Heart right ventricle (tissue), 16 donors: ENCODE measurements around the gene SLC12A8. TPM values are rescaled to one million over a fixed set of nuclear protein-coding genes. Genes with fewer than 3 reads are reported as not detected.

Experiments used
- ATAC-seq, 8 donors: fragments of 200-7000 bp; cut with Tn5 transposase; one replicate each; pipeline ENCODE4 v1.9.1; 2020; ENCODE audit warnings: mild to moderate bottlenecking in 8 of 8, moderate library complexity in 8 of 8, moderate number of reproducible peaks in 1 of 8
- DNase-seq, 2 donors: peaks; one replicate each; pipeline ENCODE4 v3.0.0-alpha.2; 2020
- H3K27ac ChIP-seq, 10 donors: fragments of 200-600 bp; sonication (generic) in 2 of 10; one replicate each; pipeline versions ENCODE4 v1.5.0 to v1.8.0; 2020 to 2022; ENCODE audit warnings: mild to moderate bottlenecking in 3 of 10
- H3K27me3 ChIP-seq, 7 donors: fragments of 200-600 bp; one replicate each; pipeline ENCODE4 v1.8.0; 2021 to 2022; ENCODE audit warnings: mild to moderate bottlenecking in 2 of 7
- H3K36me3 ChIP-seq, 9 donors: fragments of 200-600 bp; sonication (generic) in 1 of 9; one replicate each; pipeline versions ENCODE4 v1.5.0 to v1.8.0; 2020 to 2022; ENCODE audit warnings: mild to moderate bottlenecking in 2 of 9
- H3K4me1 ChIP-seq, 9 donors: fragments of 200-600 bp; sonication (generic) in 1 of 9; one replicate each; pipeline versions ENCODE4 v1.5.0 to v1.8.0; 2020 to 2022; ENCODE audit warnings: mild to moderate bottlenecking in 4 of 9
- H3K4me3 ChIP-seq, 10 donors: fragments of 200-600 bp; sonication (generic) in 2 of 10; one replicate each; pipeline versions ENCODE4 v1.5.0 to v1.8.0; 2020 to 2022; ENCODE audit warnings: mild to moderate bottlenecking in 7 of 10, moderate library complexity in 2 of 10
- H3K9me3 ChIP-seq, 11 donors: fragments of 200-600 bp in 10 of 11; sonication (generic) in 2 of 11; one replicate each; pipeline versions ENCODE4 v1.5.0 to v1.8.0; 2013 to 2022; ENCODE audit warnings: mild to moderate bottlenecking in 2 of 11, control low read depth in 1 of 11, moderate library complexity in 1 of 11
- CTCF ChIP-seq, 9 donors: fragments of 200-600 bp; sonication (generic) in 2 of 9; IDR thresholded peaks; one replicate each; pipeline versions ENCODE4 v1.5.0 to v1.8.0; 2021 to 2022; ENCODE audit warnings: antibody characterized with exemption in 9 of 9, mild to moderate bottlenecking in 5 of 9, moderate library complexity in 1 of 9
- WGBS, 2 donors: extraction: QIAGEN DNeasy Blood & Tissue Kit; methylation state at CpG; one replicate each; pipeline ENCODE4 v1.1.7; 2013; ENCODE audit warnings: inconsistent platforms in 1 of 2; 5-methylcytosine and 5-hydroxymethylcytosine counted together
- intact Hi-C, 10 donors: fragments of 100-400 bp; cut with DNase I; formaldehyde crosslinking; loops; one replicate each; pipeline versions ENCODE4 v1.11.1 to v1.14.2; 2022
- polyA plus RNA-seq, 2 donors: library from polyadenylated mRNA; stranded (reverse); fragments of 200-250 nt; gene quantifications; one replicate each; pipeline ENCODE4 v1.2.3, GENCODE V29; 2013
- total RNA-seq, 10 donors: library from RNA; stranded (reverse); fragmentation: NEBNext Ultra II Directional in 3 of 10; extraction: Animal tissue kit (Norgen Biotek cat#: 25700) in 3 of 10; gene quantifications; one replicate each; pipeline versions ENCODE4 v1.2.1 to v1.2.4, GENCODE V29; 2021 to 2023
- donor health status: Arrhythmogenic right ventricular cardiomyopathy.
- donor health status: ischemic (EF 13 %, LVEDD 7.1; RV severe dilation, severe dysfunction).
- donor health status: healthy with polysubstance abuse.
- donor health status: DM: no; HTN: yes; CAD: no.
- donor health status: DM: no; HTN: no; CAD: no.
- donor health status: ischemic (EF 25% LVEDD 6.9; RV normal size, moderate dysfunction).
- donor health status: ischemic (EF 25% LVEDD 5.7; RV mildly dilated, moderate dysfunction).
- donor health status: healthy.
- donor health status: DM: yes; HTN: yes; CAD: no.
- donor health status: Ischemic cardiomyopathy.
- donor health status: ischemic (EF 35%, LVEDD 5.7; RV mildly dilated, moderate dysfunction).
- donor health status: nonischemic (EF 11% LVEDD 7.7; RV severe dilation, severe dysfunction).
- donor health status: DM: yes; HTN: yes; CAD: no.
- donor health status: PGD.
- donor health status: ischemic (EF 29% LVEDD 5.4; RV normal size, mild dysfunction).
- donor health status: nonischemic (EF 23%, LVEDD 6.1; RV moderate dilation, normal function).

The SLC12A8 gene
- total and polyA plus RNA-seq, 12 donors, result 0.09 to 0.88 (median 0.40) TPM; not detected in 1

- no peak overlapping the region for H3K4me3 ChIP-seq
- no peaks in the 10 kb centered on the region for H3K27me3 ChIP-seq
- H3K27ac ChIP-seq, result no peak overlapping the region
- no peak for DNase-seq
- intact Hi-C loops, result no loop called here
- no peak for ATAC-seq
- H3K4me1 ChIP-seq, result peaks cover 0 to 7% (median 0%) of the 10 kb centered on the region in 9 donors
- no peaks in the 10 kb centered on the region for H3K36me3 ChIP-seq
- no peaks in the 10 kb centered on the region for H3K9me3 ChIP-seq
- 92 to 94% methylated on average over 3 of the region's 3 CpGs for WGBS, 2 donors
- no peak for TF ChIP-seq CTCF (IDR thresholded peaks at IDR 0.05)
Measured at GRCh38 chr3:125077864-125078263, 134.7 kb downstream of the SLC12A8 start.

DNA sequence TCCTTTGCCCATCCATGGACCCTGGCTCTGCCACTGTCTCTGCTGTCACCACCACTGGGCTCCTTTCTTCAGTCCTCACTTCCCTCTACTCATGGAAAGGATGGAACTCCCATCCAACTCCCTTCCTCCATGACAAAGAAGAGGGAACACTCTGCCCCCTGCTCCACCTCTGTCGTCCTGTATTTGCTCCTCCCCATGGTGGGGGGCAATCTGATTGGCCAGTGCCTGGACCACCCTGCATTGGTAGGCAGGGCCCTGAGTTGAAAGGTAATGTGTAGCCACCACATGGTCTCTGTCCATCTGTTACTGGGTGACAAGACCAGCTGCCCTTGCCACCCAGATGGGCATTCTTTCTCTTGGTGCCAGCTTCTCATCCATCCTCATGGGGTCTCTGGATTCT is 136.1 kb downstream of the SLC12A8 start:
- intact Hi-C loops, result no loop called here
- Histone ChIP-seq H3K27ac (no peak overlapping the region), H3K36me3 (no peaks in the 10 kb centered on the region), H3K9me3 (no peaks in the 10 kb centered on the region), H3K4me3 (no peak overlapping the region), H3K4me1 (peaks cover 0 to 15% (median 0%) of the 10 kb centered on the region in 9 donors), H3K27me3 (no peaks in the 10 kb centered on the region)
- 73 to 80% methylated on average over 1 of the region's 1 CpG for WGBS, 2 donors
- DNase-seq (no peak), ATAC-seq (no peak)
- TF ChIP-seq CTCF (IDR thresholded peaks at IDR 0.05), result no peak

GRCh38 chr3:125075738-125076137 is 136.8 kb downstream of the SLC12A8 start:
- no peak overlapping the region for H3K4me3 ChIP-seq
- WGBS, 2 donors, result 85 to 94% methylated on average over 3 of the region's 3 CpGs
- TF ChIP-seq CTCF (IDR thresholded peaks at IDR 0.05), result no peak
- peak in 1 of 8 donors; percentile 19 for ATAC-seq
- H3K36me3 ChIP-seq, result no peaks in the 10 kb centered on the region
- DNase-seq, result no peak
- no peaks in the 10 kb centered on the region for H3K27me3 ChIP-seq
- H3K4me1 ChIP-seq, result peaks cover 0 to 15% (median 0%) of the 10 kb centered on the region in 9 donors
- no peak overlapping the region for H3K27ac ChIP-seq
- H3K9me3 ChIP-seq, result no peaks in the 10 kb centered on the region
- intact Hi-C loops, result no loop called here

DNA sequence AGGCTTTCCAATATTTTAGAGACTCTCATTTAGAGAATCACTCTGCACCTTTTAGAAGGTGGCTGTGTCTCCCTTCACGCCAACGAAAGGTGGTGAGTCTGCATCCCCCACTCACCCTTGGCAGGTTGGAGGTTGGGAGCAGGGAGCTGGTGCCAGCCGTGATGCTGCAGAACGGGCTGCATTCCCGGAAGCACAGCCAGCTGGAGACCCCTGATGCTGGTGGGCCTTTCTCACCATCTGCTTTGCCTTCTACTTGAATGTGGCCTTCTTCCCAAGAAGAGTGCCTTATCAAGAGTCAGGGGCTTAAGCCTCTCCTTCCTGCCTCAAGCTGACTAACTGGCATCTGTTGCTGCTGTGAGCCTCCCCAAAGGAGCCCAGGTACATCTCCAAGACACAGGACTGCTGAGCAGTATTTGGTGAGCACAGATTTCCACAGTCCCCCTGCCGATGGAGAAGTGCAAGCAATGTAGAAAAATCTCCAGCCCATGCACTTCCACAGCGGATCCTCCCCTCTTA is 139.1 kb downstream of the SLC12A8 start:
- Histone ChIP-seq H3K27me3 (no peaks in the 10 kb centered on the region), H3K4me1 (peaks cover 0 to 16% (median 0%) of the 10 kb centered on the region in 9 donors), H3K36me3 (no peaks in the 10 kb centered on the region), H3K9me3 (no peaks in the 10 kb centered on the region), H3K27ac (no peak overlapping the region), H3K4me3 (no peak overlapping the region)
- no peak for ATAC-seq
- 73 to 80% methylated on average over 7 of the region's 7 CpGs for WGBS, 2 donors
- intact Hi-C loops, result loop anchor here in 1 of 10 donors (5.0 kb wide), 1 partner anchor 39 kb away; no protein-coding TSS in a partner anchor
- TF ChIP-seq CTCF (IDR thresholded peaks at IDR 0.05), result no peak
- no peak for DNase-seq
